Measurements from ENCODE around the gene TRPC4AP. TPM values are rescaled to one million over a fixed set of nuclear protein-coding genes. Genes with fewer than 3 reads are reported as not detected.

Gene TRPC4AP
- total and polyA plus RNA-seq, 2 of the 8 experiments (the other 6 are each of a cell fraction or from before 2014, with no cell fraction given) = 73.1 to 74.8 TPM

- Histone ChIP-seq H3K4me3 (ENCODE audit: extremely low read depth in 1 of 4, insufficient read depth in 2 of 4, low read depth in 3 of 4, low read length in 4 of 4) (no peak overlapping the region), H4K91ac (replicated peaks; ENCODE audit: insufficient read length, low read length) (no peak overlapping the region), H4K20me1 (replicated peaks in 1 of 2; ENCODE audit: control insufficient read depth in 1 of 2, insufficient read depth in 2 of 2, low read length in 2 of 2) (peaks cover 0 to 1% of the 10 kb centered on the region in 2 experiments), H3K56ac (replicated peaks; ENCODE audit: insufficient read length, low read depth, low read length) (no peak overlapping the region), H4K5ac (ENCODE audit: insufficient read length, low read depth, low read length) (no peak overlapping the region), H2AFZ (ENCODE audit: low read length) (no peak overlapping the region), H3K14ac (ENCODE audit: insufficient read length) (no peak overlapping the region), H3K23ac (ENCODE audit: insufficient read length) (no peak overlapping the region), H3K9me3 (ENCODE audit: insufficient read depth in 2 of 2, low read depth in 1 of 2, low read length in 1 of 2) (no peaks in the 10 kb centered on the region), H3K4me1 (replicated peaks in 1 of 4; ENCODE audit: control insufficient read depth in 3 of 4, insufficient read depth in 4 of 4, low read length in 3 of 4) (no peaks in the 10 kb centered on the region), H3K9ac (replicated peaks in 1 of 4; ENCODE audit: extremely low read depth in 1 of 4, low read depth in 3 of 4, low read length in 3 of 4) (no peak overlapping the region), H3K27me3 (replicated peaks in 1 of 4; ENCODE audit: control insufficient read depth in 3 of 4, extremely low read depth in 1 of 4, insufficient read depth in 3 of 4, low read length in 3 of 4) (no peaks in the 10 kb centered on the region), H3K36me3 (ENCODE audit: control insufficient read depth in 2 of 4, insufficient read depth in 4 of 4, low read length in 3 of 4) (peaks cover 9 to 46% (median 16%) of the 10 kb centered on the region in 4 experiments), H3K4ac (replicated peaks; ENCODE audit: insufficient read length, low read depth, low read length) (no peak overlapping the region), H2BK20ac (ENCODE audit: low read length) (no peak overlapping the region), H3K27ac (ENCODE audit: low read depth, low read length) (no peak overlapping the region), H2BK120ac (replicated peaks; ENCODE audit: low read depth, low read length) (no peak overlapping the region), H3K79me1 (ENCODE audit: low read depth, low read length) (no peaks in the 10 kb centered on the region), H3K4me2 (ENCODE audit: insufficient read depth in 1 of 2, low read depth in 2 of 2, low read length in 2 of 2) (no peak overlapping the region), H3K23me2 (ENCODE audit: low read depth, low read length) (no peaks in the 10 kb centered on the region), H2BK12ac (ENCODE audit: low read depth, low read length) (no peak overlapping the region), H3K18ac (ENCODE audit: extremely low read depth, low read length) (no peak overlapping the region), H2BK5ac (ENCODE audit: low read depth, low read length) (no peak overlapping the region), H2BK15ac (ENCODE audit: low read length) (no peak overlapping the region), H2AK5ac (ENCODE audit: low read depth, low read length) (no peak overlapping the region), H4K8ac (ENCODE audit: extremely low read depth, insufficient read depth, low read length) (no peak overlapping the region), H3K79me2 (ENCODE audit: control insufficient read depth in 1 of 2, insufficient read depth in 2 of 2, low read length in 2 of 2) (no peaks in the 10 kb centered on the region)
- 97% methylated on average over 3 of the region's 4 CpGs; no CpG with 5 or more reads in 1 of the 2 experiments for WGBS, 2 experiments (ENCODE audit: extremely low coverage in 1 of 2, insufficient coverage in 1 of 2, insufficient read length in 1 of 2, insufficient replicate concordance in 2 of 2, low coverage in 1 of 2, low lambda C conversion rate in 2 of 2, missing lambda C conversion rate in 1 of 2)
- FAIRE-seq = no peak
- peak in 1 of 2 experiments; percentile 10 for DNase-seq (ENCODE audit: low read depth in 1 of 2, low spot score in 2 of 2)
- ChIA-PET POLR2A (ENCODE audit: partially characterized antibody) (interaction anchor here (1.2 kb wide), 1 partner anchor 11 kb away, joined by 3 read pairs; no protein-coding TSS in a partner anchor), CTCF (ENCODE audit: partially characterized antibody) (interaction anchor here (1.1 to 1.3 kb wide), 3 partner anchors 10 to 159 kb away, joined by 4 to 5 read pairs (median 5); no protein-coding TSS in a partner anchor)
- TF ChIP-seq CHD1 (IDR thresholded peaks at IDR 0.05; ENCODE audit: low read depth, low read length) (no peak), RFX5 (IDR thresholded peaks at IDR 0.05; ENCODE audit: borderline replicate concordance, low read depth, low read length) (no peak), SAP30 (IDR thresholded peaks at IDR 0.05; ENCODE audit: insufficient read depth, insufficient replicate concordance, low read length) (no peak), SP4 (IDR thresholded peaks at IDR 0.05; ENCODE audit: low read length) (no peak), POLR2AphosphoS5 (IDR thresholded peaks at IDR 0.05; ENCODE audit: low read depth, low read length) (no peak), POLR2A (IDR thresholded peaks at IDR 0.05; ENCODE audit: control extremely low read depth in 1 of 2, low read depth in 2 of 2, low read length in 2 of 2) (no peak), TEAD4 (IDR thresholded peaks at IDR 0.05; ENCODE audit: low read depth, low read length) (no peak), GTF2F1 (IDR thresholded peaks at IDR 0.05; ENCODE audit: borderline replicate concordance, low read depth, low read length) (no peak), BRCA1 (IDR thresholded peaks at IDR 0.05; ENCODE audit: low read depth, low read length) (no peak), EGR1 (IDR thresholded peaks at IDR 0.05; ENCODE audit: borderline replicate concordance, low read depth, low read length) (no peak), GABPA (IDR thresholded peaks at IDR 0.05; ENCODE audit: borderline replicate concordance, insufficient read depth, low read length) (no peak), BACH1 (IDR thresholded peaks at IDR 0.05; ENCODE audit: low read length) (no peak), CBX5 (IDR thresholded peaks at IDR 0.05; ENCODE audit: low read depth, low read length) (no peak), EP300 (IDR thresholded peaks at IDR 0.05; ENCODE audit: borderline replicate concordance in 1 of 2, low read depth in 2 of 2, low read length in 2 of 2) (no peak), JUN (IDR thresholded peaks at IDR 0.05; ENCODE audit: low read depth, low read length) (no peak)
These were observed 58.5 kb downstream of the TRPC4AP start for GRCh38 chr20:35034145-35034544.

Measured in H1 (cell line).